ENCODE measurements around the gene CATSPERB.

GRCh38 chr14:91693346-91693745 is 38.5 kb downstream of the CATSPERB start:
- no peak for TF ChIP-seq CTCF (IDR thresholded peaks at IDR 0.05)
- TF ChIP-seq POLR2A (IDR thresholded peaks at IDR 0.05): no peak

Data from uterus (tissue), 2 donors.